GM19328 (cell line): Measurements from ENCODE around the gene TRUB2.
"Not testable (repeated sequence)": the region's sequence is repeated elsewhere in the genome, so short reads cannot be mapped to it uniquely, and the experiment has no call there.

Source experiments
- ATAC-seq: cut with Tn5 transposase; IDR thresholded peaks from one replicate; pipeline ENCODE4 v1.9.1; 2021; ENCODE audit warnings: mild to moderate bottlenecking, moderate library complexity; ENCODE audit not compliant: unreplicated experiment

TRUB2 gene

GRCh38 chr9:128341435-128341849, 19.2 kb upstream of the TRUB2 start:
- no peak for ATAC-seq

GRCh38 chr9:128340691-128341434, 18.6 kb upstream of the TRUB2 start:
- ATAC-seq: peak; percentile 25

GRCh38 chr9:128339761-128340690, 17.8 kb upstream of the TRUB2 start, which contains the start of gene SLC27A4:
TSS of gene SLC27A4 (plus strand) at chr9:128340527. CDS start at chr9:128343133, 2,606 bp downstream.
- ATAC-seq: peak; percentile 80

GRCh38 chr9:128338852-128339614, 16.8 kb upstream of the TRUB2 start:
- ATAC-seq: not testable (repeated sequence)

- no peak for ATAC-seq
Measured at GRCh38 chr9:128337936-128338335, 15.7 kb upstream of the TRUB2 start.

GRCh38 chr9:128335914-128336313, 13.7 kb upstream of the TRUB2 start:
- no peak for ATAC-seq

- ATAC-seq: no peak
Measured at GRCh38 chr9:128335161-128335560, 12.9 kb upstream of the TRUB2 start.

- ATAC-seq: no peak
Measured at GRCh38 chr9:128333451-128333869, 11.2 kb upstream of the TRUB2 start.

GRCh38 chr9:128325629-128326028, 3.4 kb upstream of the TRUB2 start:
- no peak for ATAC-seq

- no peak for ATAC-seq
Measured at GRCh38 chr9:128324401-128324800, 2.2 kb upstream of the TRUB2 start.

- no peak for ATAC-seq
Measured at GRCh38 chr9:128323791-128324190, 1.5 kb upstream of the TRUB2 start.

- no peak for ATAC-seq
Measured at GRCh38 chr9:128323212-128323730, 1.0 kb upstream of the TRUB2 start.

GRCh38 chr9:128321879-128322403, 306 bp downstream of the TRUB2 start:
- ATAC-seq: peak; percentile 5

- no peak for ATAC-seq
Measured at GRCh38 chr9:128321343-128321742, 904 bp downstream of the TRUB2 start.

- ATAC-seq: no peak
Measured at GRCh38 chr9:128317629-128318028, 4.6 kb downstream of the TRUB2 start.

- no peak for ATAC-seq
Measured at GRCh38 chr9:128316421-128316820, 5.8 kb downstream of the TRUB2 start.

GRCh38 chr9:128314697-128315096, 7.5 kb downstream of the TRUB2 start:
- no peak for ATAC-seq

GRCh38 chr9:128310461-128310860, 11.8 kb downstream of the TRUB2 start:
- ATAC-seq: no peak

GRCh38 chr9:128309551-128309950, 12.7 kb downstream of the TRUB2 start:
- ATAC-seq: no peak

GRCh38 chr9:128304971-128305288, 17.3 kb downstream of the TRUB2 start:
- ATAC-seq: no peak
